HG03039 (cell line): Measurements from ENCODE around the gene DDX5.

Experiments
- ATAC-seq: cut with Tn5 transposase; IDR thresholded peaks from one replicate; pipeline ENCODE4 v1.9.1; 2021; ENCODE audit warnings: mild to moderate bottlenecking, moderate library complexity; ENCODE audit not compliant: unreplicated experiment

The DDX5 gene

DNA sequence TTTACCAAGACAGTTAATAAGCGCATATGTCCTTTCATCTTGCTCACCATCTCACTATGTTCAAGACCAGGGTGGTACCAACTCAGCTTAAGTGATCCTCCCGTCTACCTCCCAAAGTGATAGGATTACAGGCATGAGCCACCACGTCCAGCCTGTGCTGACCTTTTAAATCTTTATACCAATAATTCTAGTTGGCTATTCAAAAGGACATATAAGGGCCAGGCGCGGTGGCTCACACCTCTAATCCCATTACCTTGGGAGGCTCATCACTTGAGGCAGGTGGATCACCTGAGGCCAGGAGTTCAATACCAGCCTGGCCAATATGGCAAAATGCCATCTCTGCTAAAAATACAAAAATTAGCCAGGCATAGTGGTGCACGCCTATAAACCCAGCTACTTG, 3.1 kb upstream of the DDX5 start:
- no peak for ATAC-seq

DNA sequence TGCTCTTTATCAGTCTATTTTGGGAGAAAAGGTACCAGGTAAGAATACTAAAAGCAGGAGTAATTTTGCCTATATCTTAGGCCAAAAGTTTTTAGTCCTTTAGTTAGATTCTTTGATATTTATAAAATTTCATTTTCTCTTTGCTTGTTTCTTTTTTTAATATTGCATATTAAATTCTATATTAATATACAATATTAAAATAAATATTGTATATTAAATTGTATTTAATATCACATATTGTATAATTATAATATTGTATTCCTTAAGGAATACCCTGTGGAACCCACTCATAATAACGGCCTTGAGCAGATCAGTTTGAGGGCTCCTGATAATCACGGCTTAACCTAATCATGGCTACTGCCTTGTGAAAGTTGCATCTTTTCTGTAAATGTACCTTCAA, 2.6 kb upstream of the DDX5 start:
- ATAC-seq, result no peak

DNA sequence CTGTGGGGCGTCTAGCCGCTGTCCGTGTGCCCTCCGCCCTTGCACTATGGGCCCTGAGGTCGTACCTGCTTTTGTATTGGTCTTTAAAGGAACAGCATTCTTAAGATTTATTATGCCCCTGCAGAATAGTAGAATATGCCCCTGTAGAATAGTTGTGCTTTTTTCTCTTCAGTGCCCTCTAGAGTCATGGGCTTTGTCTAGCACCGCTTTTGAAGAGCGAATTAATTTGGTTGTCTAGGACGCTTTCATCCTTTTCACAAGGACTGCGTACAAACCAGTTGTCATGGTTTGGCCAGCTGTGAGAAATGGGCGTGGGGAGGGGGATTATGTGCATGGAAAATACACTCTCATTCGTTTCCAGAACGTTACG, 1.3 kb upstream of the DDX5 start:
- ATAC-seq, result peak; percentile 4

DNA sequence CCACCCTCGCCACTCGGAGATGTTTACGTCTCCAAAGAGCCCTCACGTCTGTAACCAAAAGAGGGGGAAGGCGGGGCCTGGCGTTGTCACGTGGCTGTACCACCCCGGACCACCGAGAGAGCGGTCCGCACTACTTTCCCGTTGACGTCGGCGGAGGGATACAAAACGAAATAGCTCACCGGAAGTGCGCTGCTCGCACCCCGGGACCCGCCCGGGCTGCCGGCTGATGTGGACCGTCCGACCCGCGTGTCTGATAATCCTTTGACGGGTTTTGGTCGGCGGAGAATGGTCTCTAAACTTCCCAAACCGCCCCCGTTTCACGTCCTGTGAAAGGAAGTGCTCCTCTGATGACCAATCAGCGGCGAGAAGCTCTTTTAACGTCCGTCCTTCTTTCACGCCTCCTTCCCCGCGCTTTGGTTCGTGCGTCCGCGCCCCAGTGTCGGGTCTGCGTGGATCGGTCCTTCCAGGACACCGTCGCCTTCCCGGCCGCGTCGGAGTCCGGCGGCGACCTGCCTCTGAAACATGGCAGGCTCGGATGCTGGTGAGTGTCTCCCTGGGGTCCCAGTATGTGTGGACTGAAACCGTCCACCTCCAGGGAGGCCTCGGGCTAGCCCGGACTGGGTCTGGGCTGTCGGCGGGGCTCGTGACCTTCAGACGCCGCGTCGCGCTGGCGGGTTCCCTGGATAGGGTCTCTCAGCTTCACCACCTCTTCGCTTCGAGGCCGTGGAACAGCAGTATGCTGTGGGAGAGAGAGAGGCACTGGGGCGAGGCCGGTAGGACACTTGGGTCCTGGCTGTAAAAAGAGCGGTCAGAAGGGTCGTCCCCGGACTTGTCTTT, 705 bp upstream of the DDX5 start, which contains the start of gene CEP95:
TSS of gene CEP95 (plus strand) at position 402 of the 837 bp plus-strand sequence. CDS start at position 523, 121 bp downstream.
- ATAC-seq, result peak; percentile 51

DNA sequence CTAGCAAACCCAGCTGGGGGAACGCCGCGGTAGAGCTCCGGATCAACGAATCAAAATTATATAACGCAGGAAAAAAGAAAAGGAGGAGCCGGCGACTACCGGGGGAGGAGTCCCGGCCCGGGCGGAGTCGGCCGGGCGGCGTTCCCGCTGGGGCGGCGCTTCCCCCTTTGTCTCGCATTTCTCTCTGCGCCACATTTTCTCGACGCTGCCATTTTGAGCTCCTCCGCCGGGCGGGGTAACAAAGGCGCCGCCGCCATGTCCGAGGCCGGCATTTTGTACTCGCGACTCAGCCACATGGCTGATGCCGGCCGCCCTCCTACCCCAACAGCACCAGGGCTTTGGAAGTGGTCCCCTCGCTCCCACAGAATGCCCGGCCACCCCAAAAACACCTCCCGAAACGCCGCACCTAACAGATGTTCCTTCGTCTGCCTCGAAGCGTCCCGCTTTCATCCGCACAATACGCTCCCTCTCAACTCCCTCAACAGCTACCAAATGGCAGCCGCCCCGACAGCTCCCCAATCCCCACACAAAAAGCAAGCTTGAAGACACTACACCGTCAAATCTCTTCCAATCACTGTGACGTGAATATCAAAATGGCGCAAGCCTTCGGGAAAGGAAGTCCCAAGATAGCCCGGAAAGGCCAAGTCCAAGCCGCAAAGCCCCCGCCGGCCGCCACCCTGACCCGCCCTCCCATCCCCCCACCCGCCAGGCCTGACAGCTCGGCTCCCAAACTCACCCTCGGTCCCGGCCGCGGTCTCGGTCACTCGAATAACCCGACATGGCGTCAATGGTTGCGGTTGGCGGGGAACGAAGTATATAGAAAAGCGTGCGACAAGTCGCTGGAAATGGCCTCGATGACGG, 519 bp downstream of the DDX5 start:
- no peak for ATAC-seq

DNA sequence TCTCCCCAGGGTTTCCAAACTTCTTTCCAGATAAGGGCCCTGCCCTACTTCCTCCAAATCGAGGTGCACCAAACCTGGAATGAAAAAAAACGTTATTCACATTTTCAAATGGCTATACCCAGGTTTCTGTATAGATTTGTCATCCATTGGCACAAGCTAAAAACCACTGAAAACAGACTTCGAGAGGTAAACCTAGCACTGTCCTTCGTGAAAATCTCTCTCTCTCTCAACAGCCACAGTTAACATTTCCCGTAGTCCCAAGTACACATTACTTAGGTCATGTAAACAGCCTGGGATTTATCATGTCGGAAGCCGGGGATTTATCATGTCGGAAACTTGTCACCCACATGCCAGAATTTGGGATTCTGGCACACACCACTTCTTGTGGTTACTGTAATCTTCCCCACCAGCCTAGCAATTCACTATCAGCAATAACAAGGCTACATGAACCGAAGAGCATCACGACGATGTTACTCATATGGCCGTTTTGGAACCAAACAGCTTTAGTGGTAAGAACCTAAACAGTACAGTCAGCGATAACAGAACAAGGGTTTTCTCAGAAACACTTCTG, 1.2 kb downstream of the DDX5 start:
- no peak for ATAC-seq

DNA sequence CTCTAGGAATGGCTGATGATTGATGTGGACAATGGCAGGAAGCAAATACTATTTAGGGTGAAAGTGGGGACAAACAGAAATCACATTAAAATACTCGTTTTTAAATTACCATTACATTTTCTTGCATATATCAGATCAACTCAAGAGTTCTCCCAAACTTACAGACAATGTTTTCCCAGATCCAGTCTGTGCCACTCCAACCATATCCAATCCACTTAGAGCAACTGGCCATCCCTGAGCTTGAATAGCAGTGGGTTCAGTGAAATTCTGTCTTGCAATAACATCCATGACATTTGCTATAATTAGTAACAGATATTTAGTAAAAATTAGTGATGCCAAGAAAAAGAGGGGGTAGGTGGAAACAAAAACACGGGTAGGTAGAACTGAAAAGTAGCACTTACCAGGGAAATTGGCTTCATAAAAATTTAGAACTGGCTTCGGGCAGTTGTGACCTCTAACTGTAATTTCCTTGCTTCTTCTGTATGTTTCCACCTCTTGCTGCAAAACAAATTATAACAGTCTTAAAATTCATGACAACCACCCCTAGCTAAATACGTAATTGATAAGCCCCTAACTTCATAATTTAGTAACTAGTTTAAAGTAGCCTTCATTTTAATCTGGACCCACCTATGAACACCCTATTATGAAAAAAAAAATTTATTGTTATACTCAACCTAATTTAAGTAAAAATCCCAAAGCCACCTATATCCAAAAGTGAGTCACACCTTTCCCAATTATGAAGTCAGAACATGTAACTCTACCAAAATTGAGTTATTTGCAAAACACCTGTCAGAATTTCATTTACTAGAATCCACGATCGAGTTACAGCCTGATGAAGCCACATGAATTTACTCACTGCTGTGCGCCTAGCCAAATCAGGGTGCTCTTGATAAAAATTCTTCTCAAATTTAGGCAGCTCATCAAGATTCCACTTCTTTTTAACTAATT, 2.0 kb downstream of the DDX5 start:
- no peak for ATAC-seq

DNA sequence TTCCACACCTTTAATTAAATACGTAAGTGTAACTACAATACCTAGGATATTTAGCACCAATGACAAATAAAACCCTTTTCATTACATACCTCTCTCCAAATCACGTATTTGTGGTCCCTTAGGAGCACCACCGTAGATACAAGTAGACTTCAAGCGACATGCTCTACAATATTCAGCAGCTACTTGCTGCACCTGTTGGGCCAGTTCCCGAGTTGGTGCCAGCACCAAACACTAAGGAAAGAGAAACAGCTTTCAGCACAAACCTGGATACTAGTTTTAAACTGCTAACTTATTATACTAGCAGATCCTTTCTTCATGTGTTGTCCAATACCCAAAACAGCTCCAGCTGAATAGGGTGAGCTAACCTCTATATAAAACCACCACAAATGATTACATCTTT, 2.7 kb downstream of the DDX5 start:
- ATAC-seq, result no peak

DNA sequence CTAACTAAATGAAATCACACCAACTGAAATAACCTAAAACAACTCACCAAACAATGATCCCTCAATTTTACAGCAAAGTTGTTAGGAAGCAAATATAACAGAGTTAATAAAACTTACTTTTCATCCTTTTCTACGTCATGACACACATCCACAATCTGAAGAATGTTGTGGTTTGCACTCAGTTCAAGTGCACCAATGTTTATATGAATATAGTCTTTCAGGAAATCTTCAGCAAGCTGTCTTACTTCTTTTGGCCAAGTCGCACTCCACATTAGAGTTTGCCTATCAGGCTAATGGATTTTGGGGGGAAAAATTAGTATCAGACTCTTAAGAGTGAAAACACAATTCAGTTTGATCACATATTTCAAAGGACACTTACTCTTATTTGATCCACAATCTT, 3.3 kb downstream of the DDX5 start:
- ATAC-seq, result no peak

DNA sequence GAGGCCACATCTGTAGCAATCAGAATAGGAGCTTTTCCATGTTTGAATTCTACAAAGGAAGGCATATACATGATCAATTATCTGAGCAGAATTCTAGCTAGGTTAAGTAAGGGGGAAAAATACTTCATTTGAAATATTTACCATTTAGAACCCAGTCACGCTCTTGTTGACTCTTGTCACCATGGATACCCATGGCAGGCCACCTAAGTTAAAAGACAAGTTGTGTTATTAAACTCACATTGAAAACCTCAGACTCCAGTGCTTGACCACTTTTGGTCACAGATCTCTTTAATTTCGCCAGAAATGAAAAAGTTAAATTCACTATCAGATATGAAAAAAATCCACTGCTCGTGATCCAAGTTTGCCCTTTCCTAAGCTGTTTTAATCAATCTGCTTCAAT, 4.1 kb downstream of the DDX5 start:
- no peak for ATAC-seq

DNA sequence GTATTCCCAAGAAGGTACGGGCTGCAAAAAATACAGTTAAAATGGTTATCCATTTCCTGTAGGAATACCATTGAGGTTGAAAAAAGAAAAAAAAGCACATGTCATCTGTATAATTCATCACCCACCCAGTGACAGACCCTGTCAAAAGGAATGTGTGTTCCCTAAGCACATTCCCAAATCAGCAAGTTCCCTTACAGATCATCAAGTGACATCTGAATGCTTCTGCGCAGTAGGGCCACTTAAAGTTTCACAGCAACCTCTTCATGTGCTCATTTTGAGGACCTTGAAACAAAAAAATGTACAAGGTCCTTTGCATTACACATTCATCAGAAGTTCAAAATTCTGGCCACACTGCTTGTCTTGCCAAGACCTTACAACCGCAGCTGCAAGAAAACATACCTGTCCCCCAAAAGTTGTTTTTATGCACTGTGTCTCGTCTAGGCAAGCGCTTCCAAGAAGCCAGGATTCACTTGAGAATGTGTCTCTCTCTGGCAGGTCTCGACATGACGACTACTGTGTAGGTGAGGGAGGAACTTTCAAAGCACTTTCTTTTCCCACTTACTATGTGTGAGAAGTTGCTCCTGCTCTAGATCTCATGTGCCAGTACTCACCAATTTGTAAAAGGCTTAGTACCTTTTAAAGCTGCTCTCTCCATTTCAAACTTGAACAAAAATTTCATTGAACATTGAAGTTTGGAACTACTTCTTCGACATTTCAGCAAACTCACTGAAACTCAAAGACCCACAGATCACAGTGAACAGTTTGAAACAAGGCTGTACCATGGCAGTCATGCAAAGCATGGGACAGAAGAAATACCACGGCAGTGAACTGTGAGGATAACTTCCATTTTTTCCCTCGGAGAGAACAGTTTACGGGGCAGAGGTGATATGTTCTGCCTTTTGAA, 5.0 kb downstream of the DDX5 start:
- ATAC-seq, result no peak

DNA sequence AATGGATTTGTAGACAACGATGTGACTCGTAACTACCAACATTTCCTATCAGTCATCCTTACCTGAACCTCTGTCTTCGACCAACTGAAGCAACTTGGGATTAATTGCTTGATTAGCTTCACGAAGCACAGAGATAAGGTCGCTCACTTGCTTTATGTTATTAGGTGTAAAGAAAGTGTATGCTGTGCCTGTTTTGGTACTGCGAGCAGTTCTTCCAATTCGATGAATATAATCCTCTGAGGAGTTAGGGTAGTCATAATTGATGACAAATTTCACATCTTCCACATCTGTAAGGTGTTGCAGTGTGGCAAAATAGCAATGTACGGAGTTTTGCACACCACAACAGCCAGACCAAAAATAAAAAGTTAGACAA, 5.6 kb downstream of the DDX5 start:
- no peak for ATAC-seq

DNA sequence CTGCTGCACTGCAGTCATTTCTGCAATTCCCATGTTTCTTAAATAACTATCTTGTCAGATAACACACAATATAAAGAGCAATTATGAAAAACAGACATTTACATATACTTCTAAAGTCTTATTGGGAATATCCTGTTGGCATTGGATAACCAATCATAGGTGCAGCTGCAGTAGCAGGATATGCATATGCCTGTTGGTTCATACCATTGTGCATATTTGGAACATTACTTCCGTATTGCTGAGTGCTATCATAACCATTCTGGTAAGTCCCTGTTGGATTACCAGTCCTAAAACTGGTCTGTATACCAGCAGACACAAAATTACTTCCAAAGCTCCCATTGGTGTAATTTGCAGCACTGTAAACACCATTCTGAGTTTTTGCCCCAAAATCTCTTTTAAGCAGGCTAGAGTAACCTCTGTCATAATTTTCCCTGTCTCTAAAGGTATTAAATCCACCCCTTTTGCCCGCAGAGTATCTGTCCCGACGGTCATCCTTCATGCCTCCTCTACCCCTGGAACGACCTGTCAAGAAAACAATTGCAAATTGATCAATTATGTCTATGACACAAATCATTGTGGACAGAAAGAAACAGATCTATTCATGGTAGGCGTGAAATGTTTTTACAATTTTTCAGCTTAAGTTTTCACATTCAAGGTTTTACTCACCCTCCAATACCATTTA, 6.1 kb downstream of the DDX5 start:
- no peak for ATAC-seq

DNA sequence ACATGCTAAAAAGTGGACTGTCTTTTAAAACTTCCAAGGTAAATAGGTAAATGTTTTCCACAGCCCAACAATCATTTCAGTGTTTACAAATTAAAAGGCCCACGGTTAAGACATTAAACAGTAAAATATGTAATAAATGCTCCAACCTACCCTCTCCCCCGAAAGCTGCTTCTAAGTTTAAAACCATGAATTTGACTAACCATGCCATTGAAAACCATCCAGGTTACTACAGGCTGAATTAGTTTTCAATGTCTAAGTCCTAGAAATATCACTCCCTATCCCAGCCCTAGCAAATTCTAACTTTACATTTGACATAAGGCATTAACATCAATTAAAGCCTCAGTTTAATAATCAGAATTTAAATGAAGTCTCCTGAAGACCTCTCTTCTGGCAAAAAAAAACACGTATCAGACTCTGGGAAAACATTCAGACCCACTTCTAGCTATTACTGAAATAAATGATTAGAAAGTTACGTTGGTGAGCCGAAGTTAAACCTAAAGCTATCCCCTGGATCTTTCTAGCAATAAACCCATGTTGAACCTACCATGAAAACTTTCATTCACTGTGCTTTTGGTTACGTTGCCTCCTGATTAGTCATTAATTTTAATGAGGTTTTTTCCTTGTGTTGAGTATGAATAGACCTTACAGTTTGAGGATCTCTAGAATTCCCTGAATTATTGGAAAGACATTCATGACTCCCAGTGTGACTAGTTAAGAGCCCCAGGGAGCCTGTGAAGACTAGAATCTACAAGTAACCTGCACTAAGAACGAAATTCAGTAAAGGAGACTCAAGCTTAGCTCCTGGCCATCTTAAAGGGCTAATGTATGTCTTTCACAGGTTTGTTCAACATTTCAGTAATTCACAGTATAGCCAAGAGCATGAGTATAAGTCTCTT, 7.5 kb downstream of the DDX5 start:
- ATAC-seq, result no peak

DNA sequence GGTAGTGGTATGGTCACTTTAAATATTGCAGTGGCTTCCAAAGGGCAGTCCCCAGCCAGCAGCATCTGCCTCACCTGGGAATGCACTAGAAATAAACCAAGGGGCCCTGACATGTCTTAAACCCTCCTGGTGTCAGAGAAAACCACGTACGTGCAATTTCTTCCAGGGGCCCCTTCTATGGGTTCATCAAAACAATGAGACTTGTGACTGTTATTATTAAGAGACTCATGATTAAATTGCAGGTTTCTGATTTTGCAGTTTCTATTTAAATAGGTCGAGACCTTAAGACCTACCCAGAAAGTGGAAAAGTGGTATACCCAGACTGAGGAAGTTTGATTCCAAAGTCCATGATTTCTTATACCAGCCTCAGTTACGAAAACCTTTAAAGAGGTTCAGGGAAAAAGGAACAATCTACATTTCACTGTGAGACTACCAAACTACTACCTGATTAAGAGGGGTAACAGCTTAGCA, 8.5 kb downstream of the DDX5 start:
- ATAC-seq, result no peak

DNA sequence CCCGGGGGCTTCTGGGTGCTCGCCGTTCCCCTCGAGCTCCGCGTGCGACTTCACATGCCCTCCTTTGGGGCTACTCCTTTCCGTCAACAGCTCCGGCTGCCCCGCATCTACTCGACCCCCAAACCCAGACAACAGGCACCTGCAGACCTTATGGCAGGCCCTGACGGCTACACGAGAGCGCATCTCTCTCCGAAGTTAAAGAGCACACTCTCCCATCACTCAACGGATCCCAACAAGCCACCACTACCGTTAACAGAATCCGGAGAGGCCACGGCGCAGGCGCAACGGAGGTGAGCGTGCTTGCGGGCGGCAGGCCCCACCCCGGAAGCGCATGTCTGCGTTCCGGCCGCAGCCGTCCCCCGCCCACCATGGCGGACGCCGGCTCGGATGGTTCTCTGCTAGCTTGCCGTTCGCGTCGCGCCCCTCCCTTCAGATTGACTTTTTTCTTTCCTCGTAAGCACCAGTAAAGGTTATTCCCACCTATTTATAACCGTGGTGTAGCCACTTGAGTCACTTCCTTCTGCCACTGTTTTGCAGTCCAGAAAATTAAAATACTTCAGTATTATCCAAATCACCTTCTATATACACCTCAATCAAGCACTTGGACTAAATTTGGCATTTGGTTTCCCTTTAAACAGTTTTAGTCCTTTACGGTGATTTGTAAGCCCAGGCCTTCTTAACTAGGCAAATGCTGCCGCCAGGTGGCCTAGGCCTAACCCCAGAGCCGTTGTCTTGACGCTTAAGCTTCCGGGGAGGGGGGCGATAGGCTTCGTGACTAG, 9.1 kb downstream of the DDX5 start, which contains the start of gene POLG2:
TSS of gene POLG2 (minus strand) at position 269 of the 779 bp plus-strand sequence. CDS start at position 183, 86 bp downstream.
- ATAC-seq, result peak; percentile 85

DNA sequence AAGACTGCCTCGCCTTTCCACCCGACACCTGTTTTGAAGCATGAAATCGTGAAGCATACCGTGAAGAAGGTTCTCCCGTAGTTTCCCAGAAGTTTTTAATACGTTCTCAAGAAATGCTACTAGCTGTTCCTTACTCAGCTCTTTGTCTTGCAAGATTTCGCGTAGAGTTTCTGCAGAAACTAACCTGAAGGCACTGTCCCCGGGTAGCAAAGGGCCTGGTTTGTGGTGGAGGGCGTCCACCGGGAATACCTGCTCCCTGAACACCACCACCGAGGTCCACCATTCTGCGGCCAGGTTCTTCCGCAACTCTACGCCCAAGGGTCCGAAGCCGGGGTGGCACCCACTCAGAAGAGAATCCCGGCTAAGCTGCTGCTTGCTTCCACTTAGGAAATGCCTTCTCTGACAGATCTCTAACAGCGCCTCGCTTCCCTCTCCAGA, 9.7 kb downstream of the DDX5 start:
- ATAC-seq, result no peak
